VCaP (cell line): ENCODE results near the gene HGD.
"Not testable (repeated sequence)": the region's sequence is repeated elsewhere in the genome, so short reads cannot be mapped to it uniquely, and the experiment has no call there.

Source experiments
- H3K27ac ChIP-seq: fragments of 450-650 bp; 2 replicates; pipeline ENCODE4 v1.5.1; 2017
- CTCF ChIP-seq: fragments of 450-650 bp; conservative IDR thresholded peaks from 2 replicates; pipeline ENCODE4 v1.5.1; 2017; ENCODE audit warnings: mild to moderate bottlenecking, moderate library complexity

Gene HGD

GRCh38 chr3:120634539-120634938, 47.5 kb downstream of the HGD start:
- no peak overlapping the region for H3K27ac ChIP-seq
- no peak for TF ChIP-seq CTCF

DNA sequence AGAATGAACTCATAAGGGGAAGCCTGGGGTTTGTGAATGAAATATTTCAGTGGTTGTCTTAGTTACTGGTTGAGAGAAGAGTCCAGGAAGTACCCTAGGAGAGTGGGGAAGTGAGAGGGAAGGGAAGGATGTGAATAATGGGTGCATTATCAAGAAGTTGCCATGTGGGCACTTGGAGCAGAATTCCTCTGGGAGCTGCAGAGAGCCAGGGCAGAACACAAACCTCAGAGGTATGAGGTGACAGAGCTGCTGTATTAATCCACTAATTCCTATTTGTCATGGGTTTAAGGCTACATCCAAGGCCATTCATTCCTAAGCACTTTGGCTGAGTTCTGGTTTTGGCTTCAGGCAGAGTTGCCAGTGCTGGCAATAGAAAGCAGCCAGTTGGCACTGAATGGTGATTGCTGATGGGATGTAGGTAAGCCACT, 56.9 kb downstream of the HGD start:
- H3K27ac ChIP-seq = no peak overlapping the region
- no peak for TF ChIP-seq CTCF

- TF ChIP-seq CTCF = no peak
- H3K27ac ChIP-seq = no peak overlapping the region
These were observed 58.3 kb downstream of the HGD start for GRCh38 chr3:120623727-120624093.

- H3K27ac ChIP-seq = no peak overlapping the region
These were observed 58.9 kb downstream of the HGD start for GRCh38 chr3:120622870-120623726.

DNA sequence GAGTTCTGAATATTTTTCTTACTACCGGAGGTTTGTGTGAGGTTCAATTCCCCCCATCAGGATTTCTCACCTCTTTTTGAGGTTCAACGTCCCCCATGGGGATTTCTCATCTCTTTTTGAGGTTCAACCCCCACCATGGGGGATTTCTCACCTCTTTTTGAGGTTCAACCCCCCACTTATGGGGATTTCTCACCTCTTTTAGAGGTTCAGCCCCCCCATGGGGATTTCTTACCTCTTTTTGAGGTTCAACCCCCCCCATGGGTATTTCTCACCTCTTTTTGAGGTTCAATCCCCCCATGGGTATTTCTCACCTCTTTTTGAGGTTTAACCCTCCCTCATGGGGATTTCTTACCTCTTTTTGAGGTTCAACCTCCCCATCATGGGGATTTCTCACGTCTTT, 59.6 kb downstream of the HGD start:
- TF ChIP-seq CTCF = no peak
- no peak overlapping the region for H3K27ac ChIP-seq

More at GRCh38 chr3:120622870-120623726, 58.9 kb downstream of the HGD start:
- TF ChIP-seq CTCF = no peak

DNA sequence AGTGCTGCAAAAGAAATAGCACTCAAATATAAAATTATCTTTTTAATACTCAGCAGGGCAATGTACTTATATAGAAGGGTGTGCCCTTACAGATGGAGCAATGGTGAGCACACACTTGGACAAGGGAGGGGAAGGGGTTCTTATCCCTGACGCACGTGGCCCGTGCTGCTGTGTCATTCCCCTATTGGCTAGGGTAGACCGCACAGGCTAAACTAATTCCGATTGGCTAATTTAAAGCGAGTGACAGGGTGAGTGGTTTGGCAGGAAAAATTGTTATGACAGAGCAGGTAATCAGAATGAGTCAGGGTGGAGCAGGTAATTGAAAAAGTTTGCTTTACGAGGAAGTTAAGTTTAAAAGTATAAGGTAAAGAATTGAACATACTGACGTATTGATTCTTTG, 65.3 kb downstream of the HGD start:
- not testable (repeated sequence) for H3K27ac ChIP-seq

GRCh38 chr3:120615847-120616609, 66.0 kb downstream of the HGD start:
- no peak for TF ChIP-seq CTCF
- H3K27ac ChIP-seq = no peak overlapping the region

DNA sequence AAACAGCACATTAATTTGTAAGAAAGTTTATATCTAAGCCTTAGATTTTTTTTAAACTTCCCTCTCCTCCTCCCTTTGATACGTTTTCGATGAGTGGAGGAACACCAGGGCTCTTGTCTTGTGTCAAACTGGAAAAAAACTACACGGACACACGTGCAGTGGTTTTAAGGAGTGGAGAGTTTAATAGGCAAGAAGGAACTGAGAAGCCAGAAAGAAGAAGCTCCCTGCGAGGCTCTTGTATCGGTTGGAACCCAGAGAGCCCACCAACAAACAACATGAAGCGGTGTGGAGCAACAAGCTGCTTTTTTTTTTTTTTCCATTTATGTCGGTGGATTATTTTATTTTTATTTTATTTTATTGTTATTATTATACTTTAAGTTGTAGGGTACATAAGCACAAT, 67.3 kb downstream of the HGD start:
- TF ChIP-seq CTCF = no peak
- no peak overlapping the region for H3K27ac ChIP-seq
